Esophagus muscularis mucosa (tissue), 4 donors: Measurements from ENCODE around the gene DYNLT4.

Source experiments
- EP300 ChIP-seq: sonication (generic); formaldehyde crosslinking; IDR thresholded peaks from one replicate; pipeline ENCODE4 v1.6.1; 2017; ENCODE audit warnings: antibody characterized with exemption
- POLR2A ChIP-seq: fragments of 450-650 bp; IDR thresholded peaks from one replicate; pipeline ENCODE4 v1.6.1; 2017; ENCODE audit warnings: antibody characterized with exemption, moderate library complexity, mild to moderate bottlenecking, low read depth
- POLR2AphosphoS5 ChIP-seq, 2 donors: sonication (generic); formaldehyde crosslinking; IDR thresholded peaks; one replicate each; pipeline ENCODE4 v1.6.1; 2017; ENCODE audit warnings: antibody characterized with exemption in 2 of 2
- TF ChIP-seq, protein P1 (sequence below), 3 experiments: fragments of 200-600 bp in 2 of 3; fragments of 450-650 bp in 1 of 3; sonication (generic) in 2 of 3; IDR thresholded peaks; one replicate each; pipeline ENCODE4 v1.5.1; 2017 to 2019; ENCODE audit warnings: antibody characterized with exemption in 3 of 3, mild to moderate bottlenecking in 2 of 3, moderate library complexity in 1 of 3

DNA sequence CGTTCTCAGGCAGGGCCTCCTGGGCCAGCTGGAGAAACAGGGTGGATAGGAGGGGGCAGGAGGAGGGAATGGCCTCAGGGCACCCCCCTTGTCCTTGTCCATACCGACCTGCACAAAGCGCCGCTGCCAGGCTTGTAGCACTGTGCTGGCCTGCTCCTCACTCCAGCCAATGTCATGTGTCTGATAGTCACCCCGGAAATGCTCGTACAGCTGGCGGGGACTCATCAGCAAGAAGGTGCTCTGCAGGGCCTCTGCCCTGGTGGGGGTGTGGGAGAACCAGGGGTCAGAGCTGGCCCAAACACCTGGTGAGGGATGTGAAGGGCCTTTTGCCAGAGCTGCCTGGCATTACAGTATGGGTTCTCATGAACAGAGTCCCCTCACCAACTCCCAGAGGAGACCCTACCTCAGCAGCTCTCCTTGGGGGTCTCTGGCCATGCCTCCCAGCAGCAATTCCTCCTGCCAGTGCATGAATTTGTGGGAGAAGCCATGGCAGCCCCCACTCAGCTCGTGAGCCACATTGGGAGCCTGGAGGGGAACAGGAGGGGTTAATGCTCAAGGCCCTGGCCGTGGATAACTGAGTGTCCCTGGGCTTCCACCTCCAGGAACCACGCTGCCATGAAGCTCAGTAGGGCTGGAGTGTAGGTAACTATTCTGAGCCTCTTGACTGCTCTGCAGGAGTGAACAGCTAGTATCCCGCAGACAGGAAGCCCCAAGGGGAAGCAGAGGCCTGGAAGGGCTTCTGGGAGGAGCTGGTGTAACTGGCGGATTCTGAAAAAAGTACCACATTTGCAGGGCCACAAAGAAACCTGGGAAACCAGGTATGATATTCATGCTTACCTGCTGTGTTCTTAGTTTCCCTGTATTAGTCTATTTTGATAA, 22.6 kb upstream of the DYNLT4 start:
- TF ChIP-seq, protein P1, sequence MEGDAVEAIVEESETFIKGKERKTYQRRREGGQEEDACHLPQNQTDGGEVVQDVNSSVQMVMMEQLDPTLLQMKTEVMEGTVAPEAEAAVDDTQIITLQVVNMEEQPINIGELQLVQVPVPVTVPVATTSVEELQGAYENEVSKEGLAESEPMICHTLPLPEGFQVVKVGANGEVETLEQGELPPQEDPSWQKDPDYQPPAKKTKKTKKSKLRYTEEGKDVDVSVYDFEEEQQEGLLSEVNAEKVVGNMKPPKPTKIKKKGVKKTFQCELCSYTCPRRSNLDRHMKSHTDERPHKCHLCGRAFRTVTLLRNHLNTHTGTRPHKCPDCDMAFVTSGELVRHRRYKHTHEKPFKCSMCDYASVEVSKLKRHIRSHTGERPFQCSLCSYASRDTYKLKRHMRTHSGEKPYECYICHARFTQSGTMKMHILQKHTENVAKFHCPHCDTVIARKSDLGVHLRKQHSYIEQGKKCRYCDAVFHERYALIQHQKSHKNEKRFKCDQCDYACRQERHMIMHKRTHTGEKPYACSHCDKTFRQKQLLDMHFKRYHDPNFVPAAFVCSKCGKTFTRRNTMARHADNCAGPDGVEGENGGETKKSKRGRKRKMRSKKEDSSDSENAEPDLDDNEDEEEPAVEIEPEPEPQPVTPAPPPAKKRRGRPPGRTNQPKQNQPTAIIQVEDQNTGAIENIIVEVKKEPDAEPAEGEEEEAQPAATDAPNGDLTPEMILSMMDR (IDR thresholded peaks at IDR 0.05) = no peak
- TF ChIP-seq POLR2AphosphoS5 (IDR thresholded peaks at IDR 0.05) = no peak
- no peak for TF ChIP-seq POLR2A
- TF ChIP-seq EP300 = no peak
